Uterus (tissue), 2 donors: ENCODE measurements around the gene DMBT1.

Experiments
- POLR2A ChIP-seq, 2 donors: fragments of 450-650 bp; IDR thresholded peaks; one replicate each; pipeline ENCODE4 v1.6.1; 2016; ENCODE audit warnings: antibody characterized with exemption in 2 of 2, mild to moderate bottlenecking in 1 of 2, moderate library complexity in 1 of 2
- TF ChIP-seq, protein P1 (sequence below), 4 experiments: fragments of 200-600 bp in 2 of 4; fragments of 450-650 bp in 2 of 4; sonication (generic) in 2 of 4; IDR thresholded peaks; one replicate each; pipeline ENCODE4 v1.5.1; 2016 to 2019; ENCODE audit warnings: antibody characterized with exemption in 4 of 4, mild to moderate bottlenecking in 2 of 4, moderate library complexity in 1 of 4

DNA sequence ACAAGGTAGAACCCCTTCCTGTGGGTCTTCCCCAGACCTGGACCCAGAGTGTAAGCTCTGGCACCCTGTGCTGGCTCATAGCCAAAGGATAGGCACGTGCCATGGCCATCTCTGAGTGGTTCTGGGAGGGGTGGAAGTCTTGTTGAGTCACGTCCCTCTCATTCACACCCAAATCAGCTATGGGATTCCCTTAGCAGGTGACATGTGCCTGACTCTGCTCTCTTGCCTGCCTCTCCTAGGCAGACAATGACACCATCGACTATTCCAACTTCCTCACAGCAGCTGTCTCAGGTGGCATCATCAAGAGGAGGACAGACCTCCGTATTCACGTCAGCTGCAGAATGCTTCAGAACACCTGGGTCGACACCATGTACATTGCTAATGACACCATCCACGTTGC, 79.2 kb downstream of the DMBT1 start:
- TF ChIP-seq, protein P1, sequence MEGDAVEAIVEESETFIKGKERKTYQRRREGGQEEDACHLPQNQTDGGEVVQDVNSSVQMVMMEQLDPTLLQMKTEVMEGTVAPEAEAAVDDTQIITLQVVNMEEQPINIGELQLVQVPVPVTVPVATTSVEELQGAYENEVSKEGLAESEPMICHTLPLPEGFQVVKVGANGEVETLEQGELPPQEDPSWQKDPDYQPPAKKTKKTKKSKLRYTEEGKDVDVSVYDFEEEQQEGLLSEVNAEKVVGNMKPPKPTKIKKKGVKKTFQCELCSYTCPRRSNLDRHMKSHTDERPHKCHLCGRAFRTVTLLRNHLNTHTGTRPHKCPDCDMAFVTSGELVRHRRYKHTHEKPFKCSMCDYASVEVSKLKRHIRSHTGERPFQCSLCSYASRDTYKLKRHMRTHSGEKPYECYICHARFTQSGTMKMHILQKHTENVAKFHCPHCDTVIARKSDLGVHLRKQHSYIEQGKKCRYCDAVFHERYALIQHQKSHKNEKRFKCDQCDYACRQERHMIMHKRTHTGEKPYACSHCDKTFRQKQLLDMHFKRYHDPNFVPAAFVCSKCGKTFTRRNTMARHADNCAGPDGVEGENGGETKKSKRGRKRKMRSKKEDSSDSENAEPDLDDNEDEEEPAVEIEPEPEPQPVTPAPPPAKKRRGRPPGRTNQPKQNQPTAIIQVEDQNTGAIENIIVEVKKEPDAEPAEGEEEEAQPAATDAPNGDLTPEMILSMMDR (IDR thresholded peaks at IDR 0.05) = no peak
- no peak for TF ChIP-seq POLR2A (IDR thresholded peaks at IDR 0.05)
